ENCODE results near the gene DGKZ. TPM values are rescaled to one million over a fixed set of nuclear protein-coding genes. Genes with fewer than 3 reads are reported as not detected.
A peak's percentile ranks its signal among the peaks of the same experiment; 100 is the strongest.

DGKZ gene
- total RNA-seq, 1 experiment from 2014 or later = 57.9 TPM

DNA sequence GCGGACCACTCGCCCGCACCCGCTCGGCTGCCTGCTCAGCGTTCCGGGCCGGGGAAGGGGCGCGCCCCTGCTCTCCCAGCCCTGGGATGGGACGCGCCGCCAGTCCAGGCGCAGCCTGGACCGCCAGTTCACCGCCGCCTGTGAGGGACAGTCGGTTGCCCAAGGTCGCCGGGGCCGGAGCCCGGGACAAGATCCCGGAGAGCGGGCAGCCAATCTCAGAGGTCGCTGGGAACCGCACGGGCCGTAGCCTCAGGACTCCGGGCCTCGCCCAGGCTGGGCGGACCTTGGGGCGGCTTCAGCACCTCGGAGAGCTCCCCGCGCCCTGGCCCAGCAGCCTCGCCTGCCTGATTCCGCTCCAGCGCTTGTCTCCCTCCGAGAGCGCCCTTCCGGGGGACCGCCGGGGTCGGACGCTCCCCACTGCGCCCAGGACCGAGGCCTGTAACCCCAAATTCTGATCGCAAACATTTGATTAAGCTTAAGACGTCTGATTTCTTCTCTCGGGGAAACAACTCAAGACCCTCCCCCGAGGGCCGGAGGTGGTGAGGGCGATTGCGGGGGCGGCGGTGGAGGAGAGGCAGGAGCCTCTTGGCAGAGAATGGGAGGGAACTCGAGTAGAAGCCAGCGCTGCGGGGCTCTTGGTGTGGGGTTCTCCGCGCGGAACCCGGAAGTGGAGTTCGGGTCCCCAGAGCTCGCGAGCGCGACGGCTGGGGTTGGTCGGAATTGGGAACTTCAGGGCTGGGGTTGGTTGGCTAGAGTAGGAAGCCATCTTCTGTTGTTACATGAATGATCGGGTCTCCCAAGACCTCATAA lies 45.4 kb downstream of the DGKZ start:
- CTCF ChIA-PET = interaction anchor here (0.6 to 1.7 kb wide), 5 partner anchors 13 to 226 kb away, joined by 3 to 7 read pairs (median 5); partner anchors contain the start of genes ATG13 and HARBI1
- peaks cover 3% of the 10 kb centered on the region for H3K36me3 Mint-ChIP-seq (ENCODE audit: insufficient read depth, unreplicated experiment)
- H3K4me3 Mint-ChIP-seq (ENCODE audit: unreplicated experiment) = peak overlapping the region; percentile 35
- no peaks in the 10 kb centered on the region for H3K9me3 Mint-ChIP-seq (ENCODE audit: unreplicated experiment)
- POLR2A ChIA-PET = interaction anchor here (0.6 to 1.0 kb wide), 4 partner anchors 10 to 168 kb away, joined by 3 to 6 read pairs (median 3); no protein-coding TSS in a partner anchor
- H3K27ac Mint-ChIP-seq (ENCODE audit: low read depth, unreplicated experiment) = no peak overlapping the region
- peaks cover 36% of the 10 kb centered on the region for H3K27me3 Mint-ChIP-seq (ENCODE audit: insufficient read depth, unreplicated experiment)
- BruUV-seq (replicated peaks) = no TSS peak
- H3K4me1 Mint-ChIP-seq (ENCODE audit: insufficient read depth, unreplicated experiment) = peaks cover 5% of the 10 kb centered on the region
- peak; percentile 69 for DNase-seq (ENCODE audit: unreplicated experiment)
- TF ChIP-seq, protein P1, sequence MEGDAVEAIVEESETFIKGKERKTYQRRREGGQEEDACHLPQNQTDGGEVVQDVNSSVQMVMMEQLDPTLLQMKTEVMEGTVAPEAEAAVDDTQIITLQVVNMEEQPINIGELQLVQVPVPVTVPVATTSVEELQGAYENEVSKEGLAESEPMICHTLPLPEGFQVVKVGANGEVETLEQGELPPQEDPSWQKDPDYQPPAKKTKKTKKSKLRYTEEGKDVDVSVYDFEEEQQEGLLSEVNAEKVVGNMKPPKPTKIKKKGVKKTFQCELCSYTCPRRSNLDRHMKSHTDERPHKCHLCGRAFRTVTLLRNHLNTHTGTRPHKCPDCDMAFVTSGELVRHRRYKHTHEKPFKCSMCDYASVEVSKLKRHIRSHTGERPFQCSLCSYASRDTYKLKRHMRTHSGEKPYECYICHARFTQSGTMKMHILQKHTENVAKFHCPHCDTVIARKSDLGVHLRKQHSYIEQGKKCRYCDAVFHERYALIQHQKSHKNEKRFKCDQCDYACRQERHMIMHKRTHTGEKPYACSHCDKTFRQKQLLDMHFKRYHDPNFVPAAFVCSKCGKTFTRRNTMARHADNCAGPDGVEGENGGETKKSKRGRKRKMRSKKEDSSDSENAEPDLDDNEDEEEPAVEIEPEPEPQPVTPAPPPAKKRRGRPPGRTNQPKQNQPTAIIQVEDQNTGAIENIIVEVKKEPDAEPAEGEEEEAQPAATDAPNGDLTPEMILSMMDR (IDR thresholded peaks at IDR 0.05; ENCODE audit: unreplicated experiment) = no peak
- intact Hi-C loops (cut with micrococcal nuclease) = no loop called here

DNA sequence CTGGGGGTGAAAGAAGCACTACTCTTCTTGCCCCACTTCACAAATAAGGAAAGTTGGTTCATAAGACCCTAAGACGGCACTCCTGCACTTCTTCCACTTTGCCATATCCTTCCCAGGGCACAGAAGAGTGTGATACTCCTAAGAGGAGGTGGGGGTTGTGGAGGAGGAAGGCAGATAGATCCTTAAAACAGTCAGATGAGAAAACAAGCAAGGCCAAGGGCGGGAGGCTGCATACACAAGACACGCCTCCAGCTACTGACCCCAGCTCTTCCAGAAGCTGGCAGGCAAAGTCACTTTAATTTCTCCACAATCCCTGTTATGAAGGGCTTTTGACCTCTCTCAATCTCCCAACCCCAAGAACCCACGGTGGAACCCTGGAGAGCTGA lies 46.0 kb downstream of the DGKZ start:
- Mint-ChIP-seq H3K27me3 (ENCODE audit: insufficient read depth, unreplicated experiment) (peaks cover 30% of the 10 kb centered on the region), H3K9me3 (ENCODE audit: unreplicated experiment) (no peaks in the 10 kb centered on the region), H3K27ac (ENCODE audit: low read depth, unreplicated experiment) (no peak overlapping the region), H3K4me3 (ENCODE audit: unreplicated experiment) (no peak overlapping the region), H3K36me3 (ENCODE audit: insufficient read depth, unreplicated experiment) (peaks cover 8% of the 10 kb centered on the region), H3K4me1 (ENCODE audit: insufficient read depth, unreplicated experiment) (peaks cover 5% of the 10 kb centered on the region)
- no TSS peak for BruUV-seq (replicated peaks)
- TF ChIP-seq, protein P1 (IDR thresholded peaks at IDR 0.05; ENCODE audit: unreplicated experiment) = no peak
- POLR2A ChIA-PET = interaction anchor here (0.6 to 1.0 kb wide), 3 partner anchors 10 to 167 kb away, joined by 3 to 6 read pairs (median 3); no protein-coding TSS in a partner anchor
- DNase-seq (ENCODE audit: unreplicated experiment) = no peak
- intact Hi-C loops (cut with micrococcal nuclease) = no loop called here
- CTCF ChIA-PET = interaction anchor here (1.0 to 1.4 kb wide), 2 partner anchors 13 to 136 kb away, joined by 3 to 5 read pairs; no protein-coding TSS in a partner anchor

DNA sequence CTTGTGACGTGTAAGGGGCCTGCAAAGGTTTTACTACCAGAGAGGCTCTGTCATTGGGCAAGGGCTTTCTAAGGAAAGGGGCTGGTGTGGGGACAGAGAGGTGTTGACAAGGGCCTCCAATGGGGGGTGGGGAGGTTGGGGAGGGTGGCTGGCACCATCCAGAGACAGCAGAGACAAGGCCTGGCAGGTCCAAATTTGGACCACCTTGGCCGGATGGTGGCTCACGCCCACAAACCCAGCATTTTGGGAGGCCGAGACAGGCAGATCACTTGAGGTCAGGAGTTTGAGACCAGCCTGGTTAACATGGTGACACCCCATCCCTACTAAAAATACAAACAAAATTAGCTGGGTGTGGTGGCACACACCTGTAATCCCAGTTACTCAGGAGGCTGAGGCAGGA lies 46.5 kb downstream of the DGKZ start:
- no peaks in the 10 kb centered on the region for H3K9me3 Mint-ChIP-seq (ENCODE audit: unreplicated experiment)
- H3K27me3 Mint-ChIP-seq (ENCODE audit: insufficient read depth, unreplicated experiment) = peaks cover 25% of the 10 kb centered on the region
- DNase-seq (ENCODE audit: unreplicated experiment) = no peak
- intact Hi-C loops (cut with micrococcal nuclease) = no loop called here
- H3K4me1 Mint-ChIP-seq (ENCODE audit: insufficient read depth, unreplicated experiment) = peaks cover 5% of the 10 kb centered on the region
- H3K36me3 Mint-ChIP-seq (ENCODE audit: insufficient read depth, unreplicated experiment) = peaks cover 9% of the 10 kb centered on the region
- TF ChIP-seq, protein P1 (IDR thresholded peaks at IDR 0.05; ENCODE audit: unreplicated experiment) = no peak
- no TSS peak for BruUV-seq (replicated peaks)
- POLR2A ChIA-PET = no interaction called here
- CTCF ChIA-PET = interaction anchor here (1.0 kb wide), 1 partner anchor 135 kb away, joined by 3 read pairs; no protein-coding TSS in a partner anchor
- H3K27ac Mint-ChIP-seq (ENCODE audit: low read depth, unreplicated experiment) = no peak overlapping the region
- H3K4me3 Mint-ChIP-seq (ENCODE audit: unreplicated experiment) = no peak overlapping the region

DNA sequence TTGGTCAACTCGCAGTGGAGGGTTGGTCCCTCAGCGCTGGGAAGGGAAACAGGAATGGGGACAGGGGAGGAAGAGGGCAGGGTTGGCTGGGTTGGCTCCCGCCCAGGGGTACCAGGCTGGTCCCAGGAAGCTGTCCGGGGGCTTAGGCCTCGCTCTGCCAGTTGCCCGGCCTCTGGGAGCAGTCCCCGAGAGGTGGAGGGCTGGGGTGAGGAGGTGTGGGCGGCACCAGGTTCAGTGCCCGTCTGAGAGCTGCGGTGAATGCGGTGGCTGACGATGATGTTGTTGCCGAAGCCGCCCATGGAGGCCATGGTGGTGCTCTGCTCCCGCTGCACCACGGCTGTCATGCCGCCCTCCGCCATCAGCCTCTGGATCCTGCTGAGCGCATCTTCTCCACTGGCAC lies 50.3 kb downstream of the DGKZ start:
- ChIA-PET POLR2A (no interaction called here), CTCF (interaction anchor here (2.9 kb wide), 1 partner anchor 8 kb away, joined by 22 read pairs; no protein-coding TSS in a partner anchor)
- H3K27me3 Mint-ChIP-seq (ENCODE audit: insufficient read depth, unreplicated experiment) = no peaks in the 10 kb centered on the region
- H3K9me3 Mint-ChIP-seq (ENCODE audit: unreplicated experiment) = no peaks in the 10 kb centered on the region
- peaks cover 15% of the 10 kb centered on the region for H3K36me3 Mint-ChIP-seq (ENCODE audit: insufficient read depth, unreplicated experiment)
- BruUV-seq (replicated peaks) = no TSS peak
- DNase-seq (ENCODE audit: unreplicated experiment) = no peak
- intact Hi-C loops (cut with micrococcal nuclease) = no loop called here
- peaks cover 4% of the 10 kb centered on the region for H3K4me1 Mint-ChIP-seq (ENCODE audit: insufficient read depth, unreplicated experiment)
- H3K27ac Mint-ChIP-seq (ENCODE audit: low read depth, unreplicated experiment) = no peak overlapping the region
- no peak overlapping the region for H3K4me3 Mint-ChIP-seq (ENCODE audit: unreplicated experiment)
- TF ChIP-seq, protein P1 (IDR thresholded peaks at IDR 0.05; ENCODE audit: unreplicated experiment) = no peak

Data from MCF 10A (cell line).